Measurements from ENCODE around the gene BTN3A1. TPM values are rescaled to one million over a fixed set of nuclear protein-coding genes. Genes with fewer than 3 reads are reported as not detected.
"Not testable (repeated sequence)": the region's sequence is repeated elsewhere in the genome, so short reads cannot be mapped to it uniquely, and the experiment has no call there.

BTN3A1 gene
- total RNA-seq, 1 donor from 2014 or later, result 17.1 TPM

GRCh38 chr6:26459023-26459810, 57.1 kb downstream of the BTN3A1 start:
- TF ChIP-seq, protein P1, sequence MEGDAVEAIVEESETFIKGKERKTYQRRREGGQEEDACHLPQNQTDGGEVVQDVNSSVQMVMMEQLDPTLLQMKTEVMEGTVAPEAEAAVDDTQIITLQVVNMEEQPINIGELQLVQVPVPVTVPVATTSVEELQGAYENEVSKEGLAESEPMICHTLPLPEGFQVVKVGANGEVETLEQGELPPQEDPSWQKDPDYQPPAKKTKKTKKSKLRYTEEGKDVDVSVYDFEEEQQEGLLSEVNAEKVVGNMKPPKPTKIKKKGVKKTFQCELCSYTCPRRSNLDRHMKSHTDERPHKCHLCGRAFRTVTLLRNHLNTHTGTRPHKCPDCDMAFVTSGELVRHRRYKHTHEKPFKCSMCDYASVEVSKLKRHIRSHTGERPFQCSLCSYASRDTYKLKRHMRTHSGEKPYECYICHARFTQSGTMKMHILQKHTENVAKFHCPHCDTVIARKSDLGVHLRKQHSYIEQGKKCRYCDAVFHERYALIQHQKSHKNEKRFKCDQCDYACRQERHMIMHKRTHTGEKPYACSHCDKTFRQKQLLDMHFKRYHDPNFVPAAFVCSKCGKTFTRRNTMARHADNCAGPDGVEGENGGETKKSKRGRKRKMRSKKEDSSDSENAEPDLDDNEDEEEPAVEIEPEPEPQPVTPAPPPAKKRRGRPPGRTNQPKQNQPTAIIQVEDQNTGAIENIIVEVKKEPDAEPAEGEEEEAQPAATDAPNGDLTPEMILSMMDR (IDR thresholded peaks at IDR 0.05), result no peak
- Mint-ChIP-seq H3K27me3 (ENCODE audit: unreplicated experiment) (no peaks in the 10 kb centered on the region), H3K36me3 (ENCODE audit: unreplicated experiment) (peaks cover 41% of the 10 kb centered on the region), H3K4me3 (ENCODE audit: unreplicated experiment) (peak overlapping the region; percentile 53), H3K27ac (ENCODE audit: unreplicated experiment) (peak overlapping the region; percentile 10), H3K9me3 (ENCODE audit: unreplicated experiment) (no peaks in the 10 kb centered on the region), H3K4me1 (ENCODE audit: unreplicated experiment) (peaks cover 45% of the 10 kb centered on the region)
- no peak for DNase-seq (ENCODE audit: extremely low spot score, unreplicated experiment)

DNA sequence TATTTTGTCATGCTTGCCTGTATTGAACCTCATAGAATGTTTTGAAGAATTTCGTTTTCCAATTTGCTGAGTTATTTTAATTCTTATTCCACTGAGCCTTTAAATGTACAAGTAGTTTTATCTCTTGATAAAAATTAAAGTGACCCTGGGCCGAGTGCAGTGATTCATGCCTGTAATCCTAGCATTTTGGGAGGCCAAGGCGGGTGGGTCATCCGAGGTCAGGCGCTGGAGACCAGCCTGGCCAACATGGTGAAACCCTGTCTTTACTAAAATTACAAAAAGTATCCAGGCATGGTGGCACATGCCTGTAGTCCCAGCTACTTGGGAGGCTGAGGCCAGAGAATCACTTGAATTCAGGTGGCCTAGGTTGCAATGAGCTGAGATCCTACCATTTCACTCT, 59.3 kb downstream of the BTN3A1 start:
- not testable (repeated sequence) for H3K27ac Mint-ChIP-seq (ENCODE audit: unreplicated experiment); H3K27me3 Mint-ChIP-seq (ENCODE audit: unreplicated experiment); H3K4me3 Mint-ChIP-seq (ENCODE audit: unreplicated experiment); DNase-seq (ENCODE audit: extremely low spot score, unreplicated experiment); H3K9me3 Mint-ChIP-seq (ENCODE audit: unreplicated experiment)
- H3K36me3 Mint-ChIP-seq (ENCODE audit: unreplicated experiment), result peaks cover 60% of the 10 kb centered on the region
- peaks cover 45% of the 10 kb centered on the region for H3K4me1 Mint-ChIP-seq (ENCODE audit: unreplicated experiment)

DNA sequence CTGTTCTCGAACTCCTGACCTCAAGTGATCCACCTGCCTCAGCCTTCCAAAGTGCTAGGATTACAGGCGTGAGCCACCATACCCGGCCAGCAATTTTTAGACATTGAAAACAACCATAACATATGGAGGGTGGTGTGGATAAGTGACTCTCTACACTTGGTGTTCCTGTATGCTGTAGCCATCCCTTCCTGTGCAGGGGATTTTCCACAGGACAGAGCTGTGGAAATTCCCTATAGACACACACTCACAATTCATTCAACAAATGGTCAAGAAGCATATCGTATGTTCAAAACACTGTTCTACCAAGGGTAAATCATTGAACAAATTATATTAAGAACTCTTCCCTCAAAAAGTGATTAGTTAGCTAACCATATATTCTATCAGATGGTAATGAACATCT, 61.9 kb downstream of the BTN3A1 start:
- no peak for DNase-seq (ENCODE audit: extremely low spot score, unreplicated experiment)
- Mint-ChIP-seq H3K27me3 (ENCODE audit: unreplicated experiment) (no peaks in the 10 kb centered on the region), H3K27ac (ENCODE audit: unreplicated experiment) (no peak overlapping the region), H3K4me3 (ENCODE audit: unreplicated experiment) (no peak overlapping the region), H3K4me1 (ENCODE audit: unreplicated experiment) (peaks cover 27% of the 10 kb centered on the region), H3K9me3 (ENCODE audit: unreplicated experiment) (no peaks in the 10 kb centered on the region), H3K36me3 (ENCODE audit: unreplicated experiment) (peaks cover 87% of the 10 kb centered on the region)
- TF ChIP-seq, protein P1 (IDR thresholded peaks at IDR 0.05), result no peak

- peaks cover 86% of the 10 kb centered on the region for H3K36me3 Mint-ChIP-seq (ENCODE audit: unreplicated experiment)
- H3K9me3 Mint-ChIP-seq (ENCODE audit: unreplicated experiment), result no peaks in the 10 kb centered on the region
- no peak for DNase-seq (ENCODE audit: extremely low spot score, unreplicated experiment)
- H3K27ac Mint-ChIP-seq (ENCODE audit: unreplicated experiment), result no peak overlapping the region
- no peak overlapping the region for H3K4me3 Mint-ChIP-seq (ENCODE audit: unreplicated experiment)
- TF ChIP-seq, protein P1 (IDR thresholded peaks at IDR 0.05), result no peak
- H3K4me1 Mint-ChIP-seq (ENCODE audit: unreplicated experiment), result peaks cover 21% of the 10 kb centered on the region
- no peaks in the 10 kb centered on the region for H3K27me3 Mint-ChIP-seq (ENCODE audit: unreplicated experiment)
Observed at GRCh38 chr6:26464416-26465131, 62.5 kb downstream of the BTN3A1 start.

Other genes starting within 250 kb of the BTN3A1 start
- gene BTN3A2, start 37.1 kb upstream of the BTN3A1 start, total RNA-seq, result 17.6 and 22.7 TPM in 2 replicates
- gene BTN2A2, start 19.2 kb upstream of the BTN3A1 start, total RNA-seq, result 27.8 and 32.0 TPM in 2 replicates
- gene BTN3A3, start 38.2 kb downstream of the BTN3A1 start, total RNA-seq, result 17.3 and 17.7 TPM in 2 replicates
- 27.0 and 27.7 TPM in 2 replicates for gene BTN2A1, start 55.7 kb downstream of the BTN3A1 start, total RNA-seq
- gene BTN1A1, start 98.0 kb downstream of the BTN3A1 start, total RNA-seq, result not detected in 2 replicates
- gene HMGN4, start 136.1 kb downstream of the BTN3A1 start, total RNA-seq, result 45.0 and 49.2 TPM in 2 replicates
- gene ABT1, start 194.7 kb downstream of the BTN3A1 start, total RNA-seq, result 13.1 and 13.9 TPM in 2 replicates